ENCODE data around the gene ID4.
"Not testable (repeated sequence)": the region's sequence is repeated elsewhere in the genome, so short reads cannot be mapped to it uniquely, and the experiment has no call there.

Gene ID4

DNA sequence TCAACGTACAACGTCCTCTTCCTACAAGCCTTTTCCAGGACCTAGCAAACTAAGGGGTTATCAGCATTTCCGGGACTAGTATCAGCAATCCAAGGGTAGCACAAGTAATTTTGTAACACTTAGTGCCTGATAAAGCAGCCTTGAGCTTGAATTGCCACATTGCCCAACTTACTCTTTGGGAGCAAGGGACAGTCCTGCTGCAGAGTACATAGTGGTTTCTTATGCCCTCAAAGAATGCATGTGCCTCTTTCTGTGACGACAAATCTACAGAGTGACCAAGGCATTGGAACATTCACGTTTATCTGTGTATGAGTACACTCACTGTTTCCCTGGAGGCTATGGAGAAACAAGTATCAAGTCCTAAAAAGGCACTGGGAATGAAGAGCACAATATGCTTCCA is 3.2 kb upstream of the ID4 start:
- DNase-seq: no peak

DNA sequence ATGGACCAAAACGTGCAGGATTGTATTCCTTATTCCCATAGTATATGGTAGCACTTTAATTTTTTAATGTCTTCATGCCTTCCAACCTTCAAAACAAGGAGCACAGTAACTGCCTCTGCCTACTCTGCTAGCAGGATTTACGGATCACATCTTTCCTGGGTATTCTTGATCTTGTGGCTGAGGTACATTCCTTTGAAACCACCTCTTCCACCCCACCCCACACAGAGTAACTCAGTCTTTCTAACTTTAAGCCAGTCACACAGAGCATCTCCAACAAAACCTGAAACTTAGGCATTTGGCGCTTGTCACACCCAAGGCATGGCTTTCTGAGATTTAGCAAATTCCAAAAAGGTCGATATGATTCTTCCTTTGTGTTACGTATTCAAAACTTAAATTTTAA is 2.3 kb upstream of the ID4 start:
- DNase-seq: no peak

DNA sequence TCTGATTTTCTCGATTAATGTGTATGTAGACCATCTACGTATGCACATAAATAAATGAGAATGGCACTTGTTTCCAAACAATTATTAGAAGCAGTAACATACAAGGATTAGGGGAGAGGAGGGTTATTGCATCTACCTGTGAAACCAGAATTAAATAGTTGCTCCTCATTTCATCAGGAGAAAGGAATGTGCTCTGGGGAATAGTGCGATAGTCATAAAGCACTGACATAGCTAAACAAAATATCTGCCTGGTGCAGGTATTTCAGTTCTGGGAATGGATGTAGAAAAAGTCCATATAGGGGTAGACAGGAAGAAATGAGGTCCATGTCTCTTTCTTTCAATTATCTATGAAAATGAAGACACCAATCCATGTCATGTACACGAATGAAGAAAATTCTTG is 1.6 kb upstream of the ID4 start:
- DNase-seq: no peak

DNA sequence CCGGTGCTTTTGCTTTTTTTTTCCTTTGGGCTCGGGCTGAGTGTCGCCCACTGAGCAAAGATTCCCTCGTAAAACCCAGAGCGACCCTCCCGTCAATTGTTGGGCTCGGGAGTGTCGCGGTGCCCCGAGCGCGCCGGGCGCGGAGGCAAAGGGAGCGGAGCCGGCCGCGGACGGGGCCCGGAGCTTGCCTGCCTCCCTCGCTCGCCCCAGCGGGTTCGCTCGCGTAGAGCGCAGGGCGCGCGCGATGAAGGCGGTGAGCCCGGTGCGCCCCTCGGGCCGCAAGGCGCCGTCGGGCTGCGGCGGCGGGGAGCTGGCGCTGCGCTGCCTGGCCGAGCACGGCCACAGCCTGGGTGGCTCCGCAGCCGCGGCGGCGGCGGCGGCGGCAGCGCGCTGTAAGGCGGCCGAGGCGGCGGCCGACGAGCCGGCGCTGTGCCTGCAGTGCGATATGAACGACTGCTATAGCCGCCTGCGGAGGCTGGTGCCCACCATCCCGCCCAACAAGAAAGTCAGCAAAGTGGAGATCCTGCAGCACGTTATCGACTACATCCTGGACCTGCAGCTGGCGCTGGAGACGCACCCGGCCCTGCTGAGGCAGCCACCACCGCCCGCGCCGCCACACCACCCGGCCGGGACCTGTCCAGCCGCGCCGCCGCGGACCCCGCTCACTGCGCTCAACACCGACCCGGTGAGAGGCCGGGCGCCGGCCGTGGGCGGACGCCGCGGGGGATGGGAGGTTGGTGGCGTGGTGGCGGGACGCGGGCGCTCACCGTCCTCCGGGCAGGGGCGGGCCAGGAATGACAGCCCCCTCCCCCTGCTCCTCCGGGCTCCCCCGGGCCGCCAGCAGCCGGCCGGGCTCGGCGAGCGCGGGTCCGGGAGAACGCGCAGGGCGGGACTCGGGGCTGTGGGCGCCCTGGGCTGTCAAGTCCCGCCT is 606 bp downstream of the ID4 start:
- peak; percentile 14 for DNase-seq

DNA sequence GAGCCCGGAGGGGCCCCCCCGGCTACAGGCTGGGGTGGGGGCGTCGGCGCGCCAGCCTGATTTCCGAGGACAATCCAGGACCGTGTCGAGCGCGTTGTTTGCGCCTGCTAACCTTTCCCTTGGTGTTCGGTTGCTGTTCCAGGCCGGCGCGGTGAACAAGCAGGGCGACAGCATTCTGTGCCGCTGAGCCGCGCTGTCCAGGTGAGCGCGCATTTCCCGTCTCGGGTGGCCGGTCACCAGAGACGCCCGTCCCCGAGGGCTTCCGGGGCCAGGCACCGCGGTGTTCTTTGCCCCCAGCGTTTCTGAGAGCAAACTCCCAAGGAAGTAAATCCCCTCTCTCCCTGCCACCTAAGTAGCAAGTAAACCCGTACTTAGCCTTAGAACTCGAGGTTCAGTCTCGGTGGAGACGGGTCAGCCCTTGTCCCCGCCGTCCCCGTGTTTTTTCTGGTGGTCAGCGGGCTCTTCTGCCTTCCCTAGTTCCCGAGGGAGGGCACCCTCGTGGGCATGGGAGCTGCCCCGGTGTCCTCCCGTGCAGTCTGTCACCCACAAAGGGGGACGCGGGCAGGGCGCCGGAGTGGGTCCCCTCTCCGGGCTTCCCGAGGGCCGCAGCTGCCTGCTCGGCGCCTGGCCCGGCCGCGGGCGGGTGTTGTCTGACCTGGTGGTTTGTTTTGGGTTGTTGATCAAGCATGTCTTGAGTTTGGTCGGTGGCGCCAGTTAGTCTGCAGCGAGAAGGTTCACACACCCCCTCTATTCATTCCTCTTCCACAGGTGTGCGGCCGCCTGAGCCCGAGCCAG is 1.5 kb downstream of the ID4 start:
- DNase-seq: no peak

DNA sequence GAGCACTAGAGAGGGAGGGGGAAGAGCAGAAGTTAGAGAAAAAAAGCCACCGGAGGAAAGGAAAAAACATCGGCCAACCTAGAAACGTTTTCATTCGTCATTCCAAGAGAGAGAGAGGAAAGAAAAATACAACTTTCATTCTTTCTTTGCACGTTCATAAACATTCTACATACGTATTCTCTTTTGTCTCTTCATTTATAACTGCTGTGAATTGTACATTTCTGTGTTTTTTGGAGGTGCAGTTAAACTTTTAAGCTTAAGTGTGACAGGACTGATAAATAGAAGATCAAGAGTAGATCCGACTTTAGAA is 2.0 kb downstream of the ID4 start:
- no peak for DNase-seq

DNA sequence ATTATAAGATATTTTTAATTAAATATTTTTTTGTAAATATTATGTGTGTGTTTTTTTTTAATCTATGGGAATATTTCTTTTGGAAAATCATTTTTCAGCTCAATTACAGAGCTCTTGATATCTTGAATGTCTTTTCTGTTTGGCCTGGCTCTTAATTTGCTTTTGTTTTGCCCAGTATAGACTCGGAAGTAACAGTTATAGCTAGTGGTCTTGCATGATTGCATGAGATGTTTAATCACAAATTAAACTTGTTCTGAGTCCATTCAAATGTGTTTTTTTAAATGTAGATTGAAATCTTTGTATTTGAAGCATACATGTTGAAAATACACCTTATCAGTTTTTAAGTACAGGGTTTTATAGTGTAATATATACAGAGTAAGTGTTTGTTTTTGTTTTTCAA is 2.6 kb downstream of the ID4 start:
- DNase-seq: no peak

DNA sequence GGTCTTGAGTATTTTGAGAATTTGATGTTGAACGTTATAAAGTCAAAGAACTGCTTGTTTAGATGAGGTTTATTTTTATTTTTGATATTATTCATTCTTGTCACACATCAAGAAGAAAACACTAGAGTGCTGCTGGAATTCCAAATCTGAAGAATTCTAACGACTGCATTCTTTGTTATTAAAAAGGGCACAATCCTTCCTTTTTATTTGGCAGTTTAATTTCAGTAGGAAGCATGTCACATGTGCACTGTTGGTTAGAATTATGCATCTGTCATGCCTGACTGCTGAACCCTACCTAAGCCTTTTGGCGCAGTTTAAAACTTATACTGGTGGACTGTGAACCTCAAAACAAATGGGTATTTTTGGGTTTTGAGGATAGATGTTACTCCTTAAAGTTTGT is 4.0 kb downstream of the ID4 start:
- DNase-seq: no peak

DNA sequence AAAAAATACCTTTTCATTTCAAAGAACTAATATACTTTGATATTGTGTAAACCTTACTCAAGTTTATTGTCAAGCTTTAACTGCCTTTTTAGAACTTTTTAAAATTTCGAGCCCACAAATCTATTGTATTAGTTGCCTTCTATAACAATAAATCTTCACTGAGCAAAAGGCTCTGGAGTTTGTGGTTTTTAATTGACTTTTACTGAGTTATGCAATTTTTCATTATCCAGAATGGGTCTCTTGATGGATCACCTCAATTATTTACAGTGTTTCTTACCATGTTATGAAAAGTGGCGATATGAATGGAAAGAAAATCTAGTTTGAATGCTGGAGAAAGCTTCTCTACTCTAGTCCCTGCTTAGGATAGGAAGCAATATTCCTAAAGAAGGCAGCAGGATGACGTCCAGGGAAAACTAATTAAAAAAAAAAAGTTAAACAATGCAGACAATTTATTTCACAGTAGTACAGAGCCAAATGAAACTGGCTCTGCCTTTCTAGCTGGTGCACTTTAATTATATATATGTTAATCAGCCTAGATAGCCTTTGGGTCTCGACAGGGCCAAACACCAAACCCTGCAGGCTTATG is 5.0 kb downstream of the ID4 start:
- DNase-seq: no peak

DNA sequence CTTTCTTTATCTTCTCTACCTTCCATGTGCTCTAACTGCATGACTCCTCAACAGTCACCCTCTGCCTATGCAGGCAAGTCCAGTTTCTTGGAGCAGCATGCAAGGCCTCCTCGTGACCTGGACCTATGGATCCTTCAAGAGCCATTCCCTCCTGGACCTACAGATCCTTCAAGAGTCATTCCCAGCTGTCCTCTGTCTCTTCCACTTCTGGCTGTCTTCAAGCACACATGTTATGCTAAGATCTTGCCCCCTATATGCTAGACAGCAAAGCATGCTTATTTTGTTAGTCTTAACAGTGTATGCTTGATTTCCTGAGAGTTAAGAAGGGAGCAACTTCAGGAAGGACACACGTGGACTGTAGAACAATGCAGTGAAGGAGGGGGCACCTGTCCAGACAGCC is 7.5 kb downstream of the ID4 start:
- no peak for DNase-seq

DNA sequence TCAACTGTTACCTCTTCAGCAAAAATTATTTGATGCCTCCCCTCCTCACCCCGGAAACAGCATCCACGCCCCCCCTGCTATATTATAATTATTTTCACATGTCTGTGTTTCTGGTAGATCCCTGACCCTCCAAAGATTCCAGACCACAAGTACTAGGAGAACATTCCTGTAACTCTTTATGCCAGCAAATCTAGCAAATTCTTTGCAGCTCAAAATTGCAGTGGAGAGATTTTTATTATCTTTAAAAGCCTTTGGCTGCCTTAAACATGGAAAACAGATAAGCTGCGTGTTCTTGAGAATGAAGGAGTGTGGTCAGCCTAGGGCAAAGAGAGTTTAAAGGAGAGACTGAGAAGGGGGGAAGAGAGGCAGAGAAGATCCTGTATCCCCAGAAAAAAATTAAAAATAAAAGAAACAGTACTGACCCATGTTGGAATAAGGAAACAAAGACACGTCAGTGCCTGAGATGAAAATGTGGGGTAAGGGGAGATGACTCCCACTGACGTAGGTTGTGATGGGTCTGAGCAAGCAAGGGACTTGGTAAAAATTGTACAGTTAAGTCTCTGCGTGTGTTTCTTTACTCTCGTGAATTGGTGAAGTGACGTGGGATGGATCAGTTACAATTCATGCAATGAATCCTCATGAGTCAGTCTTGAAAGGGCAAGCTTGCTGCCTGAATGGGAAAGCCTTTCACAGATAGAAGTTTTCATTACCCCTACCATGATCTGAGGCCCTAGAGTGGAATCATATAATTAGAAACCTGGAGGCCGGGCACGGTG is 8.3 kb downstream of the ID4 start:
- DNase-seq: no peak

DNA sequence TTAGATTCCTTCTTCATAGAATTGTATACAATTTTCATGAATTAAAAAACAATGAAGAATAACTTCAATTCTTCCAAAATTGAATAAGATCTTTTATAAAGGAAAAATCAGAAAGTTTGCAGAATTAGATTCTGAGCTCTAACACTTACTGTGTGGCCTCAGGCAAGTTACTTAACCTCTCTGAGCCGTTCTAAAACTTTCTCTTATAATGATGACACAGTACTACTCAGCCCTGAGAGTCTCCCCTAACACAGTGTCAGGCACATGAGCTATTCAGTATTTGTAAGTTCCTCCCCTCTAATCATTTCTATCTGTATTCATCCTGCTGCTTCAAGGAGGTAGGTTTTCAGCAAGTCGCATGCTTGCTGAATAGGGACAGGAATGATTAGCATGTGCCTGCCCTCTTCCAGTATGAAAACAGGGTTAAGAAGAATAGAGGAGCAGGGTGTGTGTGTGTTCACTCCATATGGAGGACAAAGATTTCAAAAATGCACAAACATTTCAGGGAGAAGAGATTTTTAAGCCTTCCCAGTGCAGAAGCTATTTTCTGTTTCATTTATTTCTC is 11.4 kb downstream of the ID4 start:
- no peak for DNase-seq

DNA sequence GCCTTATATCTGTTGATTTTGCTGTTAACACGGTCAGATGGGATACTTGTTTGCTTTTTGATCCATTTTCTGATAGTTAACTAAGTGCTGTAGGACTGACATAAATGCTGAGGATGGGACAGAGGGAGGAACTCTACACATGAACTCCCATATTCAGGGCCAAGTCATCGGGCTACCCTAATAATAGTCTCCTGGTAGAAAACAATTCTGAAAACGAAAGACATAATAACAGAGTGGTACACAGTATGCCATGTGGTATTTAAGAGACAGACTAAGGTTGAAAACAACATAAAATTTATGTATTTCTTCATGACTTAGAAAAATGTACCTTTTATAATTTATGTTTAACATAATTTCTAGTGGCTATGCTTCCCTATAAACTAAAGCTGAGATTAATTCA is 12.0 kb downstream of the ID4 start:
- DNase-seq: no peak

DNA sequence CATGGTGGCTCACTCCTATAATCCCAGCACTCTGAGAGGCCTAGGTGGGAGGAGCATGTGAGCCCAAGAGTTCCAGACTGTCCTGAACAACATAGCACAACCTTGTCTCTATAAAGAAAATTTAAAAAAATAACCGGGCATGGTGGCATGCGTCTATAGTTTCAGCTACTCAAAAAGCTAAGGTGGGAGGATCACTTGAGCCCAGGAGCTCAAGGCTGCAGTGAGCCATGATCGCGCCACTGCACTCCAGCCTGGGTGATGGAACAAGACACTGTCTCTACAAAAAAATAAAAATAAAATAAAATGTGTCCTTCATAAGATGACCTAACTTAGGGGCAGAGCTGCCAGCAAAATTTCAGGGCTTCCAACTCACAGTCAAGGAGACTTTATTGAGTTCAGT is 12.6 kb downstream of the ID4 start:
- DNase-seq: no peak

DNA sequence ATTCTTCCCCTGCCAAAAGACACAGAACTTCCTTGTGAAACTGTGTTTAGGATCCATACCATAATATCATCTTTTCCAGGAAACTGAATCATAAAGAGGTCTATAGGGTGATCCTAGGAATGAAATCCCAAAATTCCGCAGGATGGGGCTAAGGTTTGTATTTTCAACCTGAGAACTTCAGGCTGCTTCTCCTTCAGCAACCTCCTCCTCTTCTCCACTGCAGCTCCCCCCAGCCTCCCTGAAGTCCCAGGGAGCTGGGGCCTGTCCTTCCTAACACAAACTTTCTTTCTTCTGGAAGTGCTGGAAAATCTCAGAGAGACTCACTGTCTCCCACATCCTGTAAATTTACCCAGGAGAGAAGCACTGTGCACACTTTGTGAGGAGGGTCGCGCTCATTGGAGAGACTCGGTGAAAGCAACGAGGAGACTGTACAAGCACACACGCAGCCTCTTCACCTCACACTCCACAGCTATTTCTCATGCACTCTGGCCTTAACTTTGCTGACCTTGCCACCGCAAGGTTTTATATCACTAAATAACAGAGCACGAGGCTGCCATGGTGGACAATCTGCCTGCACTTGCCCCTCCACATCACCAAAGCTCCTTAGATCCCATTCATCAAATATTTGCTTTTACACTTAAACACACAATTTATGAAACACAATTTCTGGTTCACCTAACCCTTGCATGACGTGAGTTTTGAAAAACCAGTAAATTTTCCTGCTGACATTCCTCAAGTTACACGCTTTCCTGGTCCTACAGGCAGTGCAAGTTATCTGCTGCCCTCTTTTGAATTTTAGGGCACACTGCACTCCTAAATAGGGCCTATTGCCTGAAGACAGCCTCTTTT is 14.3 kb downstream of the ID4 start:
- peak; percentile 70 for DNase-seq

DNA sequence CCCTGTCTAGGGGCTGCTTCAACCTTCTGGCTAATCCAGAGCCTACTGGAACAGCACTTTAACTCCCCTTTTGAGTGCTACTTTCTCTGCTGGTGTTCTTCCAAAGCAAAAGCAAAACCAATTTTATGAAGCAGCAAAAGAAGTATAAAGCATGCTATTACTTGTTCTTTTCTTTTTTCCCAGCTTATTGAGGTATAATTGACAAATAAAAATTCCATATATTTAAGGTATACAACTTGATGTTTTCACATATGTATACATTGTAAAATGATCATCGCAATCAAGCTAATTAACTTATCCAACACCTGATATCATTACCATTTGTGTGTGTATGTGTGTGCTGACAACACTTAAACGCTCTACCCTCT is 14.9 kb downstream of the ID4 start:
- DNase-seq: no peak

DNA sequence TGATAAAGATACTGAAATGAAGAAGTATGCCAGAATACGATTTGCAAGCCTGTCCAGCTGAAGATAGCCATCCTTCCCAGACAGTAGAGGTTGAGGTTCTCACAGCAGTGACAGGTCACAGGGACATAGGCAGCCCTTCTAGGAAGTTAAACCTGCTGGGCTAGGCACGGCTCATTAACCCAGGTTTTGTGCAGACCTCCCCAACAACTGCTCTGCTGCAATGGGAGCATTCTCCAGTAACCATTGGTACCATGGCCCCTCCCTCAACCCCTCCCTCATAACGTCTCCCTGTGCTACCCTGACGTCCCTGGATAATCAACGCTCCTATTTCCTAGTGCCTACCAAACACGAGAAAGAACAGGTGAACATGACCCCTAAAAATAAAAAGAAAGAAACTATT is 15.8 kb downstream of the ID4 start:
- DNase-seq: no peak

DNA sequence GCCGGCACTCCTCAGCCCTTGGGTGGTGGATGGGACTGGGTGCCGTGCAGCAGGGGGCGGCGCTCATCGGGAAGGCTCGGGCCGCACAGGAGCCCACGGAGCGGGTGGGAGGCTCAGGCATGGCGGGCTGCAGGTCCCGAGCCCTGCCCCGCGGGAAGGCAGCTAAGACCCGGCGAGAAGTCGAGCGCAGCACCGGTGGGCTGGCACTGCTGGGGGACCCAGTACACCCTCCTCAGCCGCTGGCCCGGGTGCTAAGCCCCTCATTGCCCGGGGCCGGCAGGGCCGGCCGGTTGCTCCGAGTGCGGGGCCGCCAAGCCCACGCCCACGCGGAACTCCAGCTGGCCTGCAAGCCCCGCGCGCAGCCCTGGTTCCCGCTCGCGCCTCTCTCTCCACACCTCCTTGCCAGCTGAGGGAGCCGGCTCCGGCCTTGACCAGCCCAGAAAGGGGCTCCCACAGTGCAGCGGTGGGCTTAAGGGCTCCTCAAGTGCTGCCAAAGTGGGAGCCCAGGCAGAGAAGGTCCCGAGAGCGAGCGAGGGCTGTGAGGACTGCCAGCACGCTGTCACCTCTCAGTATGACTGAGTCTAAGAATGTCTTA is 17.3 kb downstream of the ID4 start:
- DNase-seq: not testable (repeated sequence)

DNA sequence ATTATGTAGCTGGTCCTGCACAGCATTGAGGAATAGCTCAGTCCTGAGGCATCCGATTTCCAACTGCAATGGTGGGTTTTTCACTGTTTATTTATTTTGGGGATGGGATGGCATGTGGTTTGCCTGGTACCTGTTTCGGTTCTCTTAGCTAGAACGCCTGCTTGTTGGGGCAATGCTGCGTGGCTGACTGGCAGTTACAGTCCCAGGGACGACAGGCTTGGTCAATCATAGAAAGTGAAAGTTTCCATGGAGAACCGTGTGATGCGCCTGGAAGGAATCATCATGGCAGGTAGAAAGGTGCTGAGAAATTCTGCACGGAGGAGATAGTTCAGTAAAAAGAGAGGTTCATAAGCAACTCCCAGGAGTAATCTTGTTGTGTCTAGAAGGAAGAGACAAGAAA is 18.4 kb downstream of the ID4 start:
- DNase-seq: no peak

DNA sequence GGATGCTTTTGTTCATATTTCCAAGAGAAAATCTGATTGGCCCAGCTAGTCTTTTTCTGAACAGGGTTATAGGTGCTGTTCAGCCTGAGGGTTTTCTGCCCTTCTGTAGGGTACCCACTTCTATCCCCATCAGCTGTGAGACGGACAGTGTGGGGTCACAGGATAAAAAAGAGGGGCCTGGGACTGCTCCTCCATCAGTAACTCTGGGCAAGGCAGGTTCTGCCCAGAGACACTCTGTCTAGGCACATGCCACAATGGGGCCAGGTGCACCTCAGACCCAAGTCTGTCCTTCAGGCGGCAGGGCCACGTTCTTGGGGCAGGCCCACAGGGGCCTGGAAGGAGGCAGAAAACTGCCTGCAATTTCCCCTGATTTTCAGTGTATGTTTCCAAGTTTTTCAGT is 20.0 kb downstream of the ID4 start:
- DNase-seq: no peak

DNA sequence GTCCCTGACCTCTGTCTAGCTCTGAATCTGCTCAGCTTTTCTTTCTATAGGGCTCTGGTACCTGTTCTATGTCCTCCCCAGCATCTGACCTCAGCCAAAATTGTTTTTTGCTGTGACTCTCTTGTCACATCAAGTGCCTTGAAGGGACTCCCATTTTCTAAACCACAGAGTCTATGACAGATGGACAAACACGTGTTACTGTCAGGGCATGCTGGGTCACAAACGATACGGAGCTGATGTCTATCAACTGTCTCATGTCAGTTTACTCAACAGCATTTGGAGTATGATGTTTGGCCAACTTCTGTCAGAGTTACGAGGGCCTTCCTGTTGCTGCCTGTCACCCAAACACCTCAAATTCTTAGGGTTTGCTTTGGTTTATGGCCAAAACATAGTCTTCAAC is 20.5 kb downstream of the ID4 start:
- DNase-seq: no peak

All from amniotic stem cell (primary cell).